ENCODE data around the gene GDPGP1. TPM values are rescaled to one million over a fixed set of nuclear protein-coding genes. Genes with fewer than 3 reads are reported as not detected.
"Not testable (repeated sequence)": the region's sequence is repeated elsewhere in the genome, so short reads cannot be mapped to it uniquely, and the experiment has no call there.

GDPGP1 gene
- total RNA-seq, 4 donors from 2014 or later = 4.2 to 8.0 (median 5.2) TPM

GRCh38 chr15:90271459-90272166 lies 37.6 kb downstream of the GDPGP1 start:
- DNase-seq (ENCODE audit: low spot score) (no peak), ATAC-seq (ENCODE audit: low FRiP score) (no peak)
- TF ChIP-seq CTCF (IDR thresholded peaks at IDR 0.05) = no peak

GRCh38 chr15:90278467-90278866 lies 44.5 kb downstream of the GDPGP1 start:
- not testable (repeated sequence) for ATAC-seq (ENCODE audit: low FRiP score); DNase-seq (ENCODE audit: low spot score)

- DNase-seq (ENCODE audit: low spot score); ATAC-seq (ENCODE audit: low FRiP score): not testable (repeated sequence)
Measured at GRCh38 chr15:90280743-90281142, 46.7 kb downstream of the GDPGP1 start.

GRCh38 chr15:90281637-90282036 lies 47.6 kb downstream of the GDPGP1 start:
- ATAC-seq (ENCODE audit: low FRiP score); DNase-seq (ENCODE audit: low spot score): not testable (repeated sequence)

- ATAC-seq (ENCODE audit: low FRiP score) (no peak), DNase-seq (ENCODE audit: low spot score) (no peak)
- no peak for TF ChIP-seq CTCF (IDR thresholded peaks at IDR 0.05)
Measured at GRCh38 chr15:90286678-90287077, 52.7 kb downstream of the GDPGP1 start.

- DNase-seq (ENCODE audit: low spot score) (no peak), ATAC-seq (ENCODE audit: low FRiP score) (no peak)
- TF ChIP-seq CTCF (IDR thresholded peaks at IDR 0.05) = no peak
Measured at GRCh38 chr15:90287101-90287500, 53.1 kb downstream of the GDPGP1 start.

GRCh38 chr15:90287946-90288345 lies 53.9 kb downstream of the GDPGP1 start:
- no peak for ATAC-seq (ENCODE audit: low FRiP score)
- no peak for DNase-seq (ENCODE audit: low spot score)
- no peak for TF ChIP-seq CTCF (IDR thresholded peaks at IDR 0.05)

- no peak for ATAC-seq (ENCODE audit: low FRiP score)
- no peak for TF ChIP-seq CTCF (IDR thresholded peaks at IDR 0.05)
- DNase-seq (ENCODE audit: low spot score) = no peak
Measured at GRCh38 chr15:90291679-90292356, 57.8 kb downstream of the GDPGP1 start.

- peak; percentile 75 for DNase-seq (ENCODE audit: low spot score)
- ATAC-seq (ENCODE audit: low FRiP score) = not testable (repeated sequence)
Measured at GRCh38 chr15:90293040-90293810, 59.2 kb downstream of the GDPGP1 start.

Data from omental fat pad (tissue), 4 donors.